ENCODE data around the gene SLC2A11. TPM values are rescaled to one million over a fixed set of nuclear protein-coding genes. Genes with fewer than 3 reads are reported as not detected.

Gene SLC2A11
- polyA plus RNA-seq, 1 donor from 2014 or later: 45.7 TPM

GRCh38 chr22:23835484-23836144 is 22.1 kb upstream of the SLC2A11 start:
- Histone ChIP-seq H3K4me3 (ENCODE audit: low read length) (no peak overlapping the region), H3K36me3 (ENCODE audit: insufficient read depth, low read length) (no peaks in the 10 kb centered on the region), H4K20me1 (ENCODE audit: insufficient read depth) (no peaks in the 10 kb centered on the region), H3K27ac (ENCODE audit: low read length) (no peak overlapping the region), H3F3A (ENCODE audit: insufficient read depth, low read length, poor library complexity, severe bottlenecking) (no peaks in the 10 kb centered on the region), H3K9ac (ENCODE audit: low read length) (no peak overlapping the region), H3K4me2 (ENCODE audit: low read length) (no peak overlapping the region), H3K79me2 (replicated peaks; ENCODE audit: insufficient read depth, low read length) (peaks cover 6% of the 10 kb centered on the region), H3K9me3 (ENCODE audit: low read length) (no peaks in the 10 kb centered on the region), H2AFZ (ENCODE audit: low read depth, low read length) (no peak overlapping the region), H3K27me3 (ENCODE audit: insufficient read depth, low read depth, low read length) (no peaks in the 10 kb centered on the region), H3K9me2 (ENCODE audit: insufficient read depth, low read length) (no peaks in the 10 kb centered on the region)
- no peak for TF ChIP-seq TAF1 (IDR thresholded peaks at IDR 0.05; ENCODE audit: low read depth)
- TF ChIP-seq CTCF (IDR thresholded peaks at IDR 0.05; ENCODE audit: poor library complexity, severe bottlenecking): no peak
- no peak for TF ChIP-seq RAD21 (conservative IDR thresholded peaks at IDR 0.05)
- TF ChIP-seq POLR2AphosphoS5 (IDR thresholded peaks at IDR 0.05): no peak
- no peak for TF ChIP-seq SMC3 (conservative IDR thresholded peaks at IDR 0.05; ENCODE audit: poor library complexity)
- no peak for TF ChIP-seq REST (IDR thresholded peaks at IDR 0.05; ENCODE audit: borderline replicate concordance)
- no peak for TF ChIP-seq EP300 (conservative IDR thresholded peaks at IDR 0.05; ENCODE audit: poor library complexity, severe bottlenecking)
- no peak for TF ChIP-seq MXI1 (conservative IDR thresholded peaks at IDR 0.05; ENCODE audit: poor library complexity, severe bottlenecking)
- no peak for TF ChIP-seq EZH2 (IDR thresholded peaks at IDR 0.05; ENCODE audit: borderline replicate concordance, insufficient read depth, low read length, poor library complexity, severe bottlenecking)

- Histone ChIP-seq H3K79me2 (replicated peaks; ENCODE audit: insufficient read depth, low read length) (peaks cover 2% of the 10 kb centered on the region), H3K9me2 (ENCODE audit: insufficient read depth, low read length) (no peaks in the 10 kb centered on the region), H3K4me3 (ENCODE audit: low read length) (no peak overlapping the region), H3K9ac (ENCODE audit: low read length) (no peak overlapping the region), H4K20me1 (ENCODE audit: insufficient read depth) (no peaks in the 10 kb centered on the region), H3K36me3 (ENCODE audit: insufficient read depth, low read length) (no peaks in the 10 kb centered on the region), H3F3A (ENCODE audit: insufficient read depth, low read length, poor library complexity, severe bottlenecking) (no peaks in the 10 kb centered on the region), H3K27ac (ENCODE audit: low read length) (no peak overlapping the region), H3K9me3 (ENCODE audit: low read length) (no peaks in the 10 kb centered on the region), H3K4me2 (ENCODE audit: low read length) (no peak overlapping the region), H3K27me3 (ENCODE audit: insufficient read depth, low read depth, low read length) (no peaks in the 10 kb centered on the region), H2AFZ (ENCODE audit: low read depth, low read length) (no peak overlapping the region)
- TF ChIP-seq CTCF (IDR thresholded peaks at IDR 0.05; ENCODE audit: poor library complexity, severe bottlenecking) (no peak), EZH2 (IDR thresholded peaks at IDR 0.05; ENCODE audit: borderline replicate concordance, insufficient read depth, low read length, poor library complexity, severe bottlenecking) (no peak), RAD21 (conservative IDR thresholded peaks at IDR 0.05) (no peak), POLR2AphosphoS5 (IDR thresholded peaks at IDR 0.05) (no peak), TAF1 (IDR thresholded peaks at IDR 0.05; ENCODE audit: low read depth) (no peak), MXI1 (conservative IDR thresholded peaks at IDR 0.05; ENCODE audit: poor library complexity, severe bottlenecking) (no peak), REST (IDR thresholded peaks at IDR 0.05; ENCODE audit: borderline replicate concordance) (no peak), EP300 (conservative IDR thresholded peaks at IDR 0.05; ENCODE audit: poor library complexity, severe bottlenecking) (no peak), SMC3 (conservative IDR thresholded peaks at IDR 0.05; ENCODE audit: poor library complexity) (no peak)
Observed at GRCh38 chr22:23836281-23836680, 21.4 kb upstream of the SLC2A11 start.
